Measurements from ENCODE around the gene MINDY2.

DNA sequence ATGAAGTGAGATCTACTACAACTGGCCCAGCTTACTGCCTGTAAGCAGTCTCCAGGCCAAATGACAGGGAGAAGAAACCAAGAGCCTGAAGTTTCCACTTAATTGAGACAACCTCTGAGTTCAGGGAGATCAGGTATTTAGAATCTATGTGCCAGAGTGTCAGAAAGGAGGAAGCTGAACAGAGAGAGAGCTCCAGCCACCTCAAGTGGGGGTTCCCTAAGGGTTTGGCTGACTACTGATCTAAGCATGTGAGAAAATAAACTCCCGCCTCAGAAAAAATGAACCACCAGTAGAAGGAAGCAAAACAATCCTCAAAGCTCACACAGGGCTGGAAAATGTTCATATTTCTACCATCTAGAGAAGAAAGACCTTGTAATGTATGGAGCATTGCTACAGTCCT lies 46.6 kb upstream of the MINDY2 start:
- TF ChIP-seq CTCF (IDR thresholded peaks at IDR 0.05) (no peak), POLR2A (IDR thresholded peaks at IDR 0.05) (no peak)
